HCT116 (cell line): ENCODE measurements around the gene ANKRA2. TPM values are rescaled to one million over a fixed set of nuclear protein-coding genes. Genes with fewer than 3 reads are reported as not detected.

ENCODE experiments used
- ATAC-seq: fragments of 200-7000 bp; cut with Tn5 transposase; 2 replicates; pipeline ENCODE4 v1.9.1; 2020; ENCODE audit warnings: mild to moderate bottlenecking, moderate library complexity
- BruUV-seq: library from RNA; stranded (reverse); fragments of 400-500 nt; replicated peaks from 2 replicates; lab custom pipeline; 2021; lab: Mats Ljungman, UMichigan
- CTCF ChIA-PET: fragments of 300-600 bp; sonication (Branson Sonifier 250); formaldehyde crosslinking; loops from one replicate; lab custom pipeline; 2021; ENCODE audit warnings: antibody characterized with exemption; lab: Charles Lee
- POLR2A ChIA-PET: fragments of 300-600, 350-600 bp; sonication (Branson Sonifier 250); formaldehyde crosslinking; loops from one replicate; lab custom pipeline; 2021; ENCODE audit warnings: antibody characterized with exemption; lab: Charles Lee
- RAD21 ChIA-PET, 2 experiments: fragments of 300-600 bp; sonication (Branson Sonifier 250); formaldehyde crosslinking; loops; one replicate each; lab custom pipeline; 2023; ENCODE audit warnings: low total read pairs in 2 of 2; ENCODE audit not compliant: uncharacterized antibody in 2 of 2, unreplicated experiment in 2 of 2, low non-redundant PET in 1 of 2; lab: Charles Lee
- DNase-seq: peaks from one replicate; pipeline ENCODE4 v3.0.0-alpha.2; 2010; ENCODE audit warnings: low read depth, low spot score
- H2AFZ ChIP-seq: fragments of 200-600 bp; shearing (Covaris generic), sonication (generic); 2 replicates; pipeline ENCODE4 v1.6.1; 2017; ENCODE audit warnings: low read depth, mixed run types, mixed read lengths, antibody characterized with exemption, low read length; ENCODE audit not compliant: poor library complexity, severe bottlenecking
- H3K27ac ChIP-seq: 2 replicates; pipeline ENCODE4 v1.5.1; 2012; ENCODE audit warnings: low read depth, low read length
- H3K27me3 ChIP-seq: fragments of 200-600 bp; sonication (generic); 2 replicates; pipeline ENCODE4 v1.6.1; 2016; ENCODE audit warnings: mixed run types, low read length, mixed read lengths; ENCODE audit not compliant: insufficient read depth
- H3K36me3 ChIP-seq, 2 experiments: fragments of 200-500 bp in 1 of 2; fragments of 200-600 bp in 1 of 2; sonication (Bioruptor generic) in 1 of 2; sonication (generic) in 1 of 2; 2 replicates each; pipeline versions ENCODE4 v1.5.1 to v1.6.1; 2014 to 2016; ENCODE audit warnings: low read length in 2 of 2, inconsistent platforms in 1 of 2, mixed read lengths in 1 of 2, mixed run types in 1 of 2; ENCODE audit not compliant: insufficient read depth in 2 of 2, control insufficient read depth in 1 of 2
- H3K4me1 ChIP-seq, 2 experiments: fragments of 200-600 bp in 1 of 2; sonication (generic) in 1 of 2; 2 replicates each; pipeline versions ENCODE4 v1.5.1 to v1.6.1; 2012 to 2017; ENCODE audit warnings: low read length in 2 of 2, inconsistent platforms in 1 of 2, mild to moderate bottlenecking in 1 of 2, mixed read lengths in 1 of 2, mixed run types in 1 of 2, moderate library complexity in 1 of 2; ENCODE audit not compliant: insufficient read depth in 2 of 2, control insufficient read depth in 1 of 2
- H3K4me2 ChIP-seq: fragments of 200-600 bp; sonication (generic); 2 replicates; pipeline ENCODE4 v1.6.1; 2017; ENCODE audit warnings: mixed run types, low read length, mixed read lengths
- H3K4me3 ChIP-seq, 2 experiments: fragments of 200-600 bp in 1 of 2; sonication (generic) in 1 of 2; replicated peaks in 1 of 2; 2 replicates each; pipeline ENCODE4 v1.5.1; 2011 to 2016; ENCODE audit warnings: low read length in 2 of 2, control low read depth in 1 of 2, low read depth in 1 of 2, mild to moderate bottlenecking in 1 of 2, mixed read lengths in 1 of 2, mixed run types in 1 of 2
- H3K79me2 ChIP-seq: fragments of 200-600 bp; sonication (generic); 2 replicates; pipeline ENCODE4 v1.6.1; 2017; ENCODE audit warnings: mild to moderate bottlenecking, mixed run types, low read length, moderate library complexity, mixed read lengths; ENCODE audit not compliant: insufficient read depth
- H3K9ac ChIP-seq: fragments of 200-600 bp; sonication (generic); 2 replicates; pipeline ENCODE4 v1.6.1; 2016; ENCODE audit warnings: low read length, mixed read lengths
- H3K9me2 ChIP-seq: fragments of 200-600 bp; sonication (generic), shearing (Covaris generic); 2 replicates; pipeline ENCODE4 v1.6.1; 2017; ENCODE audit warnings: mixed run types, mild to moderate bottlenecking, moderate library complexity; ENCODE audit not compliant: insufficient read depth
- H3K9me3 ChIP-seq, 2 experiments: fragments of 200-500 bp in 1 of 2; fragments of 200-600 bp in 1 of 2; sonication (Bioruptor generic) in 1 of 2; sonication (generic) in 1 of 2; 2 replicates each; pipeline ENCODE4 v1.6.1; 2014 to 2017; ENCODE audit warnings: low read length in 2 of 2, mixed read lengths in 2 of 2, inconsistent platforms in 1 of 2, low read depth in 1 of 2, mild to moderate bottlenecking in 1 of 2, mixed run types in 1 of 2, moderate library complexity in 1 of 2; ENCODE audit not compliant: control insufficient read depth in 1 of 2, insufficient read depth in 1 of 2
- H4K20me1 ChIP-seq: fragments of 200-600 bp; sonication (generic), shearing (Covaris generic); 2 replicates; pipeline ENCODE4 v1.6.1; 2017; ENCODE audit warnings: mixed run types, mild to moderate bottlenecking, moderate library complexity; ENCODE audit not compliant: insufficient read depth
- ATF3 ChIP-seq: IDR thresholded peaks from 2 replicates; pipeline ENCODE4 v1.6.1; 2012
- CBX3 ChIP-seq: IDR thresholded peaks from 2 replicates; pipeline ENCODE4 v1.6.1; 2012; ENCODE audit warnings: low read depth
- CEBPB ChIP-seq: IDR thresholded peaks from 2 replicates; pipeline ENCODE4 v1.6.1; 2012; ENCODE audit warnings: low read depth
- EGR1 ChIP-seq: IDR thresholded peaks from 2 replicates; pipeline ENCODE4 v1.6.1; 2012; ENCODE audit warnings: low read depth
- EZH2 ChIP-seq: fragments of 200-600 bp; sonication (generic); IDR thresholded peaks from 2 replicates; pipeline ENCODE4 v1.6.1; 2017; ENCODE audit warnings: antibody characterized with exemption, mixed run types
- FOSL1 ChIP-seq: IDR thresholded peaks from 2 replicates; pipeline ENCODE4 v1.6.1; 2012; ENCODE audit warnings: low read depth
- MAX ChIP-seq: IDR thresholded peaks from 2 replicates; pipeline ENCODE4 v1.6.1; 2012
- POLR2A ChIP-seq: IDR thresholded peaks from 2 replicates; pipeline ENCODE4 v1.7.0; 2011; ENCODE audit warnings: borderline replicate concordance; ENCODE audit not compliant: insufficient read depth, insufficient read length; ENCODE audit errors: extremely low read depth
- POLR2AphosphoS5 ChIP-seq: IDR thresholded peaks from 2 replicates; pipeline ENCODE4 v1.6.1; 2011; ENCODE audit warnings: mild to moderate bottlenecking, low read depth, low read length, moderate library complexity
- SIN3A ChIP-seq: IDR thresholded peaks from 2 replicates; pipeline ENCODE4 v1.6.1; 2012; ENCODE audit warnings: low read depth
- SP1 ChIP-seq: IDR thresholded peaks from 2 replicates; pipeline ENCODE4 v1.6.1; 2012; ENCODE audit warnings: low read depth
- SRF ChIP-seq: IDR thresholded peaks from 2 replicates; pipeline ENCODE4 v1.6.1; 2012; ENCODE audit warnings: low read depth
- YY1 ChIP-seq: IDR thresholded peaks from 2 replicates; pipeline ENCODE4 v1.6.1; 2011; ENCODE audit warnings: low read length, low read depth, moderate library complexity, mild to moderate bottlenecking; ENCODE audit not compliant: insufficient replicate concordance; ENCODE audit errors: extremely low read depth
- ZBTB33 ChIP-seq: IDR thresholded peaks from 2 replicates; pipeline ENCODE4 v1.6.1; 2011; ENCODE audit warnings: mild to moderate bottlenecking, low read length, moderate library complexity; ENCODE audit not compliant: insufficient replicate concordance; ENCODE audit errors: extremely low read depth
- ZNF274 ChIP-seq: fragments of 200-500 bp; sonication (Bioruptor generic); IDR thresholded peaks from 2 replicates; pipeline ENCODE4 v1.6.1; 2014; ENCODE audit warnings: mild to moderate bottlenecking, low read depth, low read length, inconsistent platforms
- intact Hi-C: fragments of 100-400 bp; cut with micrococcal nuclease; formaldehyde crosslinking; loops from 2 replicates; pipeline ENCODE4 v1.10.0; 2022
- total RNA-seq: library from RNA; stranded (reverse); gene quantifications from one replicate; pipeline ENCODE4 v1.2.1, GENCODE V29; 2021; ENCODE audit not compliant: unreplicated experiment

ANKRA2 gene
- total RNA-seq, 1 experiment from 2014 or later, result 17.0 TPM

GRCh38 chr5:73542020-73542419, 23.4 kb downstream of the ANKRA2 start:
- Histone ChIP-seq H3K9ac (no peak overlapping the region), H3K36me3 (no peaks in the 10 kb centered on the region), H3K27ac (no peak overlapping the region), H3K79me2 (no peaks in the 10 kb centered on the region), H4K20me1 (no peaks in the 10 kb centered on the region), H3K4me3 (no peak overlapping the region), H3K9me3 (no peaks in the 10 kb centered on the region), H2AFZ (peak overlapping the region; percentile 3), H3K9me2 (no peaks in the 10 kb centered on the region), H3K27me3 (no peaks in the 10 kb centered on the region), H3K4me1 (peaks cover 0 to 4% of the 10 kb centered on the region in 2 experiments; a peak in 1 of 4 replicates), H3K4me2 (no peak overlapping the region)
- ChIA-PET POLR2A (no interaction called here), CTCF (no interaction called here), RAD21 (interaction anchor here in 1 of 2 experiments (0.7 kb wide), 1 partner anchor 439 kb away, joined by 3 read pairs; no protein-coding TSS in a partner anchor)
- no TSS peak for BruUV-seq
- no peak for ATAC-seq
- intact Hi-C loops, result no loop called here
- DNase-seq, result no peak
- TF ChIP-seq FOSL1 (no peak), SRF (no peak), SP1 (no peak), SIN3A (no peak), CBX3 (no peak), MAX (no peak), CEBPB (no peak), POLR2A (no peak), ATF3 (no peak), ZNF274 (no peak), EGR1 (no peak)

GRCh38 chr5:73540192-73540591, 25.2 kb downstream of the ANKRA2 start:
- ChIA-PET POLR2A (no interaction called here), CTCF (no interaction called here), RAD21 (no interaction called here)
- Histone ChIP-seq H3K4me2 (no peak overlapping the region), H3K9me2 (no peaks in the 10 kb centered on the region), H3K9me3 (no peaks in the 10 kb centered on the region; a peak in 1 of 4 replicates), H3K27ac (no peak overlapping the region), H4K20me1 (no peaks in the 10 kb centered on the region), H3K79me2 (no peaks in the 10 kb centered on the region), H2AFZ (no peak overlapping the region), H3K4me1 (peaks cover 0 to 4% of the 10 kb centered on the region in 2 experiments; a peak in 1 of 4 replicates), H3K9ac (no peak overlapping the region), H3K4me3 (no peak overlapping the region), H3K27me3 (no peaks in the 10 kb centered on the region), H3K36me3 (no peaks in the 10 kb centered on the region)
- BruUV-seq, result no TSS peak
- intact Hi-C loops, result no loop called here
- DNase-seq (no peak), ATAC-seq (no peak)
- TF ChIP-seq POLR2AphosphoS5 (no peak), EZH2 (no peak), SP1 (no peak), CEBPB (no peak), POLR2A (no peak), ZBTB33 (no peak), ZNF274 (no peak), YY1 (no peak)
